Stimulated activated CD4-positive, alpha-beta T cell treated with anti-CD3 and anti-CD28 coated beads, Interleukin-15, amount 100 ng/mL, for 24 hours (primary cell): ENCODE measurements around the gene KLK7.
"Not testable (repeated sequence)": the region's sequence is repeated elsewhere in the genome, so short reads cannot be mapped to it uniquely, and the experiment has no call there.

Experiments used
- DNase-seq: peaks from one replicate; pipeline ENCODE4 v3.0.0-alpha.2; 2020

KLK7 gene

DNA sequence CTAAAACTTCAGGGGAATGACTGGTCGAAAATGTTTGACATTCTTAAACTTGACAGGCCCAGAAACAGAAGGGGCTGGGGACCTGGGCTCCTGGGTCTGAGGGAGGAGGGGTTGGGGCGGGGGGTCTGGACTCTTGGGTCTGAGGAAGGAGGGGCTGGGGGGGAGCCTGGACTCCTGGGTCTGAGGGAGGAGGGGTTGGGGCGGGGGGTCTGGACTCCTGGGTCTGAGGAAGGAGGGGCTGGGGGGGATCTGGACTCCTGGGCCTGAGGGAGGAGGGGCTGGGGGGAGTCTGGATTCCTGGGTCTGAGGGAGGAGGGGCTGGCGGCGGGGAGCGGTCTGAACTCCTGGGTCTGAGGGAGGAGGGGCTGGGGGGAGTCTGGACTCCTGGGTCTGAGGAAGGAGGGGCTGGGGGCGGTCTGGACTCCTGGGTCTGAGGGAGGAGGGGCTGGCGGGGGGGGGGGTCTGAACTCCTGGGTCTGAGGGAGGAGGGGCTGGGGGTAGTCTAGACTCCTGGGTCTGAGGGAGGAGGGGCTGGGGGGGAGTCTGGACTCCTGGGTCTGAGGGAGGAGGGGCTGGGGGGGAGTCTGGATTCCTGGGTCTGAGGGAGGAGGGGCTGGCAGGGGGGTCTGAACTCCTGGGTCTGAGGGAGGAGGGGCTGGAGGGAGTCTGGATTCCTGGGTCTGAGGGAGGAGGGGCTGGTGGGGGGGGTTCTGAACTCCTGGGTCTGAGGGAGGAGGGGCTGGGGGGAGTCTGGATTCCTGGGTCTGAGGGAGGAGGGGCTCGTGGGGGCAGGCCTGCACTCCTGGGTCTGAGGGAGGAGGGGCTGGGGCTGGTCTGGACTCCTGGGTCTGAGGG lies 8.8 kb downstream of the KLK7 start:
- DNase-seq: no peak

DNA sequence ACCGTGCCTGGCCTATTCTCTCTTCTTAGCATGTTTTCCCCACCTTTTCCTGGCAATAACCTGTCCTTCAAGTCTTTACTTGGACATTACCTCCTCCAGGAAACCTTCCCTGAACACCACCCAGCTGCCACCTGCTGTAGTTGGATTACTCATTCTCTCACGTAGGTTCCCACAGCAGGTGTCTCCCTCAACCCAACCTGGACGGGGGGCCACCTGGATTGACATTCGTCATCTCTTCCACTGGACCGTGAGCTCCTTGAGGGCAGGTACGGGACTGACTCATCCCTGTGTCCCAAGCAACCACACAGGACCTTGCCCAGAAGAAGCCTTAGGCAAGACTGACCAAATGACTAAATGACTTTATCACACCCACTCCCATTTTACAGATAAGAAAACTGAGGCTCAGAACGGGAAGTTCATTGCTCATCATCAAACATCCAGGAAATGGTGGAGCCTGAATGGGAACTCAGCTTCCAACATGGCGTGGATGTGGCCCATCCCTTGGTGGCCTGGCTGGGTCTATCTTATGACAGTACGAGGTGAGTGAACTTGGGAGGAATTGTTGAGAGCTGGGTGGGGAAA lies 10.8 kb downstream of the KLK7 start:
- DNase-seq: no peak

DNA sequence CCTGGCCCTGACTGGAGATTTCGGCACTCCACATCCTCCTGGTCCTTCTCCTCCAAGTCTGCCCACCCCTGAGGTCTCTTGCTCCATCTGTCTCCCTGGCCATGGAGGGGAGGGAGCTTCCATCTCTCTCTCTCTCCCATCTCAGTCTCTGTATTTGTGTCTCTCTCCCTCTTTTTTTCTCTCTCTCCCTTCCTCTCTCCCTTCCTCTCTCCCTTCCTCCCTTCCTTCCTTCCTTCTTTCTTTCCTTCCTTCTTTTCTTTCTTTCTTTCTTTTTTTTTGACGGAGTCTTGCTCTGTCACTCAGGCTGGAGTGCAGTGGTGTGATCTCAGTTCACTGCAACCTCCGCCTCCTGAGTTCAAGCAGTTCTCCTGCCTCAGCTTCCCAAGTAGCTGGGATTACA lies 13.9 kb downstream of the KLK7 start:
- not testable (repeated sequence) for DNase-seq

DNA sequence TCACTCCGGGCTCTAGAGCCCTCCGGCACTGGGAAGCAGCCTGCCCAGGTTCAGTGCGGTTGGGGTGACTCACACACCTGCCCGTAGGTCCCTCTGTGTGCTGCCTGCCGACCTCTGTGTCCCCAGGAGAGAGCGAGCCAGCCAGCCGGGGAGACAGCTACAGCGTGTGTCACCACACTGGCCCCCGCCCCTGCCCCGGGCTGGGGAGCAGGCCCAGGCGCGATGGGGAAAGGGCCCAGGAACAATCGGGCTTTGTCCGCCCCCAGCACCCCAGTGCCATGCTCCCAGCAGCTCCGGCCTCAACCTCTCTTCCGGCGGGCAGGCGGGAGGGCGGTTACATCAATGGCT lies 14.3 kb downstream of the KLK7 start, which contains the start of gene KLK6:
TSS of gene KLK6 (minus strand) at position 179 of the 348 bp plus-strand sequence. CDS start 1,487 bp downstream, outside the sequence.
- no peak for DNase-seq

DNA sequence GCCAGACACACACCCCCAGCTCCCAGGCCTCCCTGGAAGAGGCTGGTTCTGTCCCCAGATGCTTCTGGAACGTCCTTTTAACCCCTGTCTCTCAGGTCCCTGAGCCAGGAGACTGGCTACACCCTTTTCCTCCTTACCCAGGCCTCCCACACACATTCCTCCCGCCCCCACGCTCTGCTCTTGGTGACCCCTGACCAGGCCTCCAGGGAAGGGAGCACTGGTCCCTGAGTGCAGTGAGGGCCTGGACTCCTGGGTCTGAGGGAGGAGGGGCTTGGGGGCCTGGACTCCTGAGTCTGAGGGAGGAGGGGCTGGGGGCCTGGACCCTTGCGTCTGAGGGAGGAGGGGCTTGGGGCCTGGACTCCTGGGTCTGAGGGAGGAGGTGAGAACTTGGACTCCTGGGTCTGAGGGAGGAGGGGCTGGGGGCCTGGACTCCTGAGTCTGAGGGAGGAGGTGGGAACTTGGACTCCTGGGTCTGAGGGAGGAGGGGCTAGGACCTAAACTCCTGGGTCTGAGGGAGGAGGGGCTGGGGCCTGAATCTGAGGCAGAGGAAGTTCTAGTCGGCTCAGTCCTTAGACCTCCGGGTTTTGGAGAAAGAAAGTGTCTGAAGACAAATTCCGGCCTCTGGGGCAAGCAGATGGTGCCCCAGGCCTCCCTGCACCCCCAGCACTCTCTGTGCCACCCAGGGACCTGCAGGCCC lies 14.9 kb downstream of the KLK7 start:
- DNase-seq: no peak

DNA sequence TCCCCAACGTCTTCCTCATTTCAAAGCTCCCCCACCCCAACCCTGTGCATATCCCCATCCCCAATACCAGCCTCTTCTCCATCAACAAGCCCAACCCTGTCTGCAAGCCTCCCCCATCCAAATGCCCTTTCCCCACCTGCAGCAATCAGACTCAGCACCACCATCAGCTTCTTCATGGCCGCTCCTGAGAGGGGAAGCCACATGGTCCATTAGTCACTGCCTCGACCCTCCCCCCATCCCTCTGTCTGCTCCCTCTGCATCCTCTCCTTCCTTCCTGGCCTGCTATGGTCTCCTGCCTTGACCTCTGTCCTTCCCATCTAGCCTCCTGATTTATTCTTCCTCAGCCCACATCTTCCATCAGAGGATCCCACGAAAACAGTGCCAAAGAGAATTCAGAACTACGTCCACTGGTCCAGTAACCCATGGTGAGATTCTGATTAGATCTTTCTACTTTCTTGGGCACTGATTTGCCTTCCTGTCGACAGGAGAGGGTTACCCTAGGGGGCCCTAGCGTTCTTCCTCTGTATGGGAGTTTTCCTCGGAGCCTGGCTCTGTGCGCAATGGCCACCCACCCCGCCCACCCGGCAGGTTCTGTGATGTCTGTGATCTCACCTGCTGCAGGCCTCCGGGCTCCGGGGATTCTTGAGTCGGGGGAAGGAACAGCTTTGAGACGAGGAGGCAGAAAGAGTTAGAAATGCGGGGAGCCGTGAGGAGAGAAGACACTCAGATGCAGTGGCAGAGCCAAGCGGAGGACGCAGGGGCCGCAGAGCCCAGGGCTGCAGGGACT lies 15.6 kb downstream of the KLK7 start:
- no peak for DNase-seq

DNA sequence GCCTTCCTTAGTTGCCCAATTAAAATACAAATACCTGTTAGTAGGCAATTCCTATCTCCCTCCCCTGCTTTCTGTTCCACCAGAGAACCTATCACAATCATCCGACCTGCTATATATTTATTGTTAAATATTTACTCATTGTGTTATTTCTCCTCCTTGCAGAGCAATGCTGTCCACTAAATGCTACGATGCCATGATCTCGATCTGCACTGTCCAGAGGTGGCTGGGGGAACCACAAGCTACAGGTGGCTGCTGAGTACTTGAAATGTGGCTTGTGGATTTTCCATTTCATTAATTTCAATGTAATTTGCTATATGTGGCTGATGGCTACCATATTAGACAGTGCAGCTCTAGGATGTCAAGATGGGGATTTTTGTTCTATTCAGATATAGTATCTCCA lies 19.5 kb downstream of the KLK7 start:
- DNase-seq: no peak

DNA sequence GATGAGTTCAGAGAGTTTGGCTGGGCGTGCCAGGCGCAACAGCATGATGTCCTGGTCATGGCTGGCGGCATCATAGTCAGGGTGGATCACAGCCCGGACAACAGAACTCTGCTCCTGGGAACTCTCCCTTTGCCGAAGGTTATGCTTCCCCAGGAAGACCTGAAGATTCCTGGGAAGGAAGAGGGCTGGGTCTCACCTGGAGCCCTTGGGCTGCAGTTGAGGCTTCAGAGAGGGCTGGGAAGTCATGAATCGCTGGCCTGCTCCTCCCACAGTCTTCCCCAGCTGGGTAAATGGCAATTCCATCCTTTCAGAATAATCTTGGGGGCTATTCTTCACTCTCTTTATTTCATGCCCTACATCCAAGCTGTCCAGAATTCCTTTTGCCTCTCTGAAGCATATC lies 20.3 kb downstream of the KLK7 start:
- DNase-seq: no peak

DNA sequence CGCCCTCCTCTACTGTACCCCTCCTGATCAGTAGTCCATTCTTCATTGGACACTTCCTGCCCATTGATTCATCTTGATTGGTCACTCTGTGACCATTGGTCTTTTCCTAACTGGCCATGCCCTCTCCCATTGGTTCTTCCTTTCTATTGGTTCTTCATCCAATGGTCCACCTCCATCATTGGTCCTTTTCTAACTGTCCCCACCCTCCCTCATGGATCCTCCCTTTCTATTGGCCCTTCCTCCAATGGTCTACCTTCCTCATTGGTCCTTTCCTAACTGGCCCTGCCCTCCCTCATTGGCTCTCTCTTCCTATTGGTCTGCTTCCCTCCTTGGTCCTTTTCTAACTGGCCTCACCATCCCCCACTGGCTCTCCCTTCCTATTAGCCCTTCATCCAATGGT lies 21.5 kb downstream of the KLK7 start:
- DNase-seq: no peak

DNA sequence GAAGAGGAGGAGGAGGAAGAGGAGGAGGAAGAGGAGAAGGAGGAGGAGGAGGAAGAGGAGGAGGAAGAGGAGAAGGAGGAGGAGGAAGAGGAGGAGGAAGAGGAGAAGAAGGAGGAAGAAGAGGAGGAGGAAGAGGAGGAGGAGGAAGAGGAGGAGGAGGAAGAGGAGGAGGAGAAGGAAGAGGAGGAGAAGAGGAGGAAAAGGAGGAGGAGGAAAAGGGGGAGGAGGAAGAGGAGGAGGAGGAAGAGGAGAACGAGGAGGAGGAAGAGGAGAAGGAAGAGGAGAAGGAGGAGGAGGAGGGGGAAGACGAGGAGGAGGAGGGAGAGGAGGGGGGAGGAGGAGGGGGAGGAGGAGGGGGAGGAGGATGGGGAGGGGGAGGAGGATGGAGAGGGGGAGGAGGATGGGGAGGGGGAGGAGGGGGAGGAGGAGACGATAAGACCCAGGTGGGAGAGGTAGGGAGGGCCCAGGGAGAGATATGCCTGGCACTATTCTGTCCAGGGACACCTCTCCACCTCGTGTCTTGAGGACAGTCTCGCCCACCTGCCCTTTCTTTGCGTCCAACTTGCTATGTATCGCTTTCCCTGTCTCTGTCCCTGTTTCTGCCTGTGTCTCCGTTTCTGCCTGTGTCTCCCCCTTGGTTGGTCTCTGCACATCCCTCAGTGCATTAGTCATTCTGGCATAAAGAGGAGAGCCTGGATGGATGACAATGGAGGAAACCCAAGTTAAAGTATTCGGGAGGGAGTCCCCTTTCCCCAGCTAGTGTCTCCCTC lies 23.8 kb downstream of the KLK7 start:
- DNase-seq: no peak

DNA sequence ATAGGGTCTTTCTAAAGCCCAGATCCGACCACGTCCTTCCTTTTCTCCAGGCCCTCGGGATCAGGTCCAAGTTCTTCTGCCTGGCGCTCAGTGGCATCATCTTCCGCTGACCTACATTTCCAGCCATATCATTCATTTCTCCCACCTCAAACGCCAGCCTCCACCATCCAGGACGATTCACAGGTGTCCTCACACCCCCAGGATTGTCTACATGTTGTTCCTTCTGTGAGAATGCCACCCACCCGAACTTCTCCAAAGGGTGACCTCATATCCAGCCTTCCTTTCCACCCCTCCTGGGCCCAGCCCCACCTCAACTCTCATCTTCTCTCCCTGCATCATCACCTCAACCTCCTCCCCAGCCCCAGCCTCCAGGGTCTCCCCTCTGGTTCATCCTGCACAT lies 26.1 kb downstream of the KLK7 start:
- no peak for DNase-seq

DNA sequence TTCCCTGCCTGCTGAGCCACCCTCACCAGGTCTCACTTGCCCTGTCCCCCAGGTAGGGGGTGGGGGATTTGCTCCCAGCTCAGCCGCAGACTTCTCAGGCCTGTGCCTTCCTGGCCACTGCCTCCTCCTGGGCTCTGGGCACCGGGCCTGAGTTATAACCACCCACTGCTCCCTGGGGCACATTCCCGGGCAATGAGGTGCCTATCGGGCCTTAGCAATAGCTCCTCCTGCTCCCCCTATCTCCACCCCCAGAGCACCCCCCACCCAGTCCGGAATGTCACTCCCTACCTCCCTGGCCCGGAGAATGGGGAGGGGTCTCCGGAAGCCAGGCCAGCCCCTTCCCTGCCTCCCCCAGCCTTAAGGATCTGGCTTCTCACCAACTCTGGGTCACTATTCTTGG lies 30.8 kb downstream of the KLK7 start, which contains the start of gene KLK5:
TSS of gene KLK5 (minus strand) at position 129 of the 400 bp plus-strand sequence. CDS start 381 bp downstream, outside the sequence.
- no peak for DNase-seq

DNA sequence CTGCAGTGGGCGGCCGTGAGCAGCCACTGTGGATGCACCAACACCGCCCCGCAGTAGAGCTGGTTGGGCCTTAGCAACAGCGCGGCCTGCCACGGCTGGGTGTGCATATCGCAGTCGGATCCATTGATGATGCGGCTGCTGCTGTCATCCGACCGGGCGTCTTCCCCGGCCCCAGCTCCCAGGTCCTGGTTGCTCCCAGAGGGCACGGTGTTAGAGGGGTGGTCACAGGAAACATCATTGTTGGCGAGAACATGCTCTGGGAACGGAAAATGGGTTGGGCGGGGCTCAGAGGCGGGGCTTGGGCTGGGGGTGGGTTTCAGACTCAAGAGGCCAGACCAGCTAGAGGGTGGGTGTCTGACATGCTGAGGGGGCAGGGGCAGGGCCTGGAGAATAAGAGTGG lies 33.9 kb downstream of the KLK7 start:
- DNase-seq: no peak

DNA sequence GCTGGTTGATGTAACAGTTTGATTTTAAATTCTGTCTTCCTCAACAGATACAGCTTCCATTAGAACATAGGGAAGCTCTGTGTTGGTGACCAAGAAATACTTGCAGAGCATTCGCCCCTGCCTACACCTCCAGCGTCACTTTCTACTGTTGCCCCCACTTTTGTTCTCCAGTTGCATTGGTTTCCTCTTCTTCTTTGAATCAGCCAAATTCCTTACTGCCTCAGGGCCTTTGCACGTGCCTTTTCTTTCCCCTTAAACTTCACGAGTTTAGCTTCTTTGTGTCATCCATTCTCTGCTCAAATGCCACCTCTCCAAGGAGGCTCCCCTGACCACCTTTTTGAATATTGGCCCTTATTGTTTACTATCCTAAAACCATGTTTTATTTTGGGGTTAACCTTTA lies 36.6 kb downstream of the KLK7 start:
- no peak for DNase-seq

DNA sequence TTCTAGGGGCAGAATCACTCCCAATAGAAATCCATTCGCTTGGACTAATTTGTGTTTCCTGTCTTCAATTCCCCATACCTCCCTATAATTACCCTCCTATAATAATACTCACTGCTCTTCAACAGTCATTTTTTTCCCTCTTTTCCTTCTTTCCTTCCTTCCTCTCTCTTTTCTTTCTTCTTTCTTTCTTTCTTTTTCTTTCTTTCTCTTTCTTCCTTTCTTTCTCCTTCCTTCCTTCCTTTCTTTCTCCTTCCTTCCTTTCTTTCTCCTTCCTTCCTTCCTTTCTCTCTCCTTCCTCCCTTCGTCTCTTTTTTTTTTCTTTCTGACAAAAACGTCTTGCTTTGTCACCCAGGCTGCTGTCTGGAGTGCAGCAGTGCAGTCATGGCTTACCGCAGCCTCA lies 38.9 kb downstream of the KLK7 start:
- no peak for DNase-seq

DNA sequence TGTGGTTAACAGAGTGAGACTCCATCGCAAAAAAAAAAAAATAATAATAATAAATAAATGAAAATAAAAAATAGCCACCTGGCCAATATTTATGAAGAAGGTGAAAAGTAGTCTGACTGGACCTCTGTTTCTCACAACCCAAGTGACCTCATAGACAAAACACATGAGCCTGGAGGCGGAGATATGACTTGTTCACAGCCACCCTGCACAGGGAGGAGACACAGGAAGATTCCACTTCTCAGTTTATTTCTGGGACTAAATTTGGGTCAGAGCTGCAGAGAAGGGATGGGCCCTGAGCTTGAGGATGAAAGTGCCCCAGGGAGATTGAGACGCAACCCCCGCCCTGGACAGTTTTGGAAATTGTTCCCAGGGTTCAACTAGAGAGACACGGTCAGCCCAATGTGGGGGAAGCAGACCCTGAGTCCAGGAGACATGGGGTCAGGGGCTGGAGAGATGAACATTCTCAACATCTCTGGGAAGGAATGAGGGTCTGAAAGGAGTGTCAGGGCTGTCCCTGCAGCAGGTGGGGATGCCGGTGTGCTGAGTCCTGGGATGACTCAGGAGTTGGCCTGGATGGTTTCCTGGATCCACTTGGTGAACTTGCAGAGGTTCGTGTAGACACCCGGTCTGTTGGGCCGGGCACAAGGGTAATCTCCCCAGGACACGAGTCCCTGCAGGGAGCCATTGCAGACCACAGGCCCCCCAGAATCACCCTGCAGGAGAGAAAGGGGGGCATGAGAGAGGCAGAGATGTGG lies 40.5 kb downstream of the KLK7 start:
- no peak for DNase-seq

DNA sequence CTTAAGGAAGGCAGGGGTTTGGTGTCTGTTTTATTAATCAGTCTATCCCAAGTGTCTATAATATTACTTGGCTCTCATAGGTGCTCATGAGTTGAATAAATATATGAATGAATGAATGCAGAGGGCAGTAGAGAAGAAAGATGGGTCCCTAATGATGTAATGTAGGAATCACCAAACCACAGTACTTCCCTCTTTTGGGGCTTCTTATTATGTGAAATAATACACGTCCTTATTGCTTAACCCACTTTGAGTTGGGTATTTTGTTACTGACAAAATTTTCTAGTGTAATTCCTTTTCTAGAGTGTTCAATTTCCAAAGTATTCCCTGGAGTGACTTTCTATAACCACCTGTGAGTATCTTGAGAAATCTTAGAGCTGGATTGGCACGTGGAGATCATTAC lies 44.1 kb downstream of the KLK7 start:
- no peak for DNase-seq

DNA sequence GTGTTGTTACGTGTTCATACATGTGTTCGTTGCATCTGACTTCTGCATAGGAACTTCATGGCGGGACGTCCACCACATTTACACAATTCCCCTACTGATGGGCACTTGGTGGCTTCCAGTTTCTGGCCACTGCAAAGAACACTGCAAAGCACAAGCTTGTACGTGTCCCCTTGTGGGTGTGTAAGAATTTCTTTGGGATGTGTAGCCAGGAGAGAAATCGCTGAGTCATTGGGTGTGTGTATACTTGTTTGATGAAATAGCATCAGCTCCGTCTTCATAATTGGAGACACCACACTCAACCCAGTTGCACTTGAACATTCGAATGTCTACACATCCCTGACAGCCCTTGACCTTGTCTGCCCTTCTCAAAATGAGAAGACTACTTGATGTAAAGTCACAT lies 50.1 kb downstream of the KLK7 start:
- DNase-seq: no peak

DNA sequence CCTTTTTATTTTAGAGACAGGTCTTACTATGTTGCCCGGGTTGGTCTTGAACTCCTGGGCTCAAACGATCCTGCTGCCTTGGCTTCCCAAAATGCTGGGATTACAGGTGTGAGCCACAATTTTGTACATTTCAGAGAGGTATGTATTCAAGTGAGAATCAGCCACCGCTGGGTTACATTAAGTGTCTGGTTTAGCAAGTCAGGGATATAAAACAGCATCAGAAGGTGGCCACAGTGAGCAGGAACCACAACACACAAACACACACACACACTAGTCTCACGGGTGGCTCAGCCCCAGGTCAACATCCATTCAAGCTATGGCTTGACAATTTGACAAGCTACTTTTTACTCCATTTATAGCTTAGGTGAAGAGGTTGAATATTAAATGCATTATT lies 51.0 kb downstream of the KLK7 start:
- DNase-seq: no peak

DNA sequence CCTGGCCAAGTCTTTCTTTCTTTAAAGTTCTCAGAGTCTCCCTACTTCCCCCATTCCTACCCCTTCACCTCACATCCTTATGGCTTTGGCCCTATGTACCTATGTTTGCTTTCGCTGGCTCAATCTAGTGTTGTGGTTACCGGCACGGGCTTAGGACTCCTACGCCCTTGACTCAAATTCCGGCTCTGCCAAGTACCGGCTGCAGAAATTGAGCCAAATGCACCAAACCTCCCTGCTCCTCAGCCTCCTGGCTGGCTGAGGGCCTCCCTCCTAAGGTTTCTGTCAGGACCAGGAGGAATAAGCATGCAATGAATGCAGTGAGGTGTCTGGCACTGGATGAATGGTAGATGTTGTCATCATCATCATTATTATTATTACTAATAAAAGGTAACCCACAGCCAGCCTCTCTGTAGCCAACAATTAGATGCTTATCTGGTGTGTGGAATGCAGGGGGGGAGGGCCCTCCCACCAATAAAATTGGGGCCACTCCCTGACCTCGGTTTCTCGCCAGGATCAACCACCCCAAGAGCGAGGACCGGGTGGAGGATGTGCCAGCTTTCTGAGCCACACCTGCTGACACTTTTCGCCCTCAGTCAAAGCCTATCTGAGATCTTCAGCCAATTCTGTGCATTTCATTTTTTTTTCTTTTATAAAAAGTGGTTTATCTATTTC lies 51.6 kb downstream of the KLK7 start:
- DNase-seq: no peak

DNA sequence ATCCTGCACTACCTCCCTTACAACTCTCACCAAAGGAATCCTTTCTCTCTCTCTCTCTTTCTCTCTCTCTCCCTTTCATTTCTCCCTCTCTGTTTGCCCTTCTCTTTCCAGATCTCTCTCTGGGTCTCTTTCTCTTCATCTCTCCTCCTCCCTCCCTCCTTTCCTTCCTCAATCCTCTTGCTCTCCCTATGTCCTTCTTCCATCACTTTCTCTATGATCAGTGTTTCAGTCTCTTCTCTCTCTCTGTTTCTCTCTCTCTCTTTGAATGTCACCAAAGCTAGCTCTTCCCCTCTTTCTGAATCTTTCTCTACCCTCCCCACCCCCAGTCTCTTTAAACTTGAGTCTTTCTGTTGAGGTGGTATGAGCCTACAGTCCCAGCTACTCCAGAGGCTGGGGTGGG lies 52.7 kb downstream of the KLK7 start:
- no peak for DNase-seq
